ENCODE measurements around the gene GPNMB.

- TF ChIP-seq EP300 (IDR thresholded peaks at IDR 0.05) (no peak), CTCF (IDR thresholded peaks at IDR 0.05) (no peak), POLR2A (IDR thresholded peaks at IDR 0.05) (no peak)
Measured at GRCh38 chr7:23237000-23237399, 9.6 kb upstream of the GPNMB start.
